HepG2 (cell line): ENCODE results near the gene NOA1. TPM values are rescaled to one million over a fixed set of nuclear protein-coding genes. Genes with fewer than 3 reads are reported as not detected.

Experiments
- CENPT ChIP-seq: sonication (generic); formaldehyde crosslinking; IDR thresholded peaks from 2 replicates; pipeline ENCODE4 v1.8.0; 2022; ENCODE audit warnings: low read depth, mild to moderate bottlenecking, moderate library complexity, missing genetic modification reagents
- CHCHD3 ChIP-seq: sonication (generic); formaldehyde crosslinking; IDR thresholded peaks from 2 replicates; pipeline ENCODE4 v1.8.0; 2022; ENCODE audit warnings: mild to moderate bottlenecking, missing genetic modification reagents, moderate library complexity
- EP300 ChIP-seq, 3 experiments: sonication (generic) in 1 of 3; formaldehyde crosslinking in 1 of 3; IDR thresholded peaks; 2 replicates each; pipeline versions ENCODE4 v1.5.1 to v1.6.1; 2011 to 2020; ENCODE audit warnings: low read depth in 2 of 3, low read length in 2 of 3, borderline replicate concordance in 1 of 3, improper control_type of control experiment in 1 of 3, mild to moderate bottlenecking in 1 of 3, missing genetic modification reagents in 1 of 3, moderate library complexity in 1 of 3
- FOSL1 ChIP-seq: sonication (generic); formaldehyde crosslinking; IDR thresholded peaks from 2 replicates; pipeline ENCODE4 v1.9.0; 2021; ENCODE audit warnings: missing genetic modification reagents, borderline replicate concordance
- GPN1 ChIP-seq: sonication (generic); formaldehyde crosslinking; IDR thresholded peaks from 2 replicates; pipeline ENCODE4 v1.5.1; 2020; ENCODE audit warnings: missing genetic modification reagents, borderline replicate concordance
- HBP1 ChIP-seq: IDR thresholded peaks from 2 replicates; pipeline ENCODE4 v1.6.1; 2016; ENCODE audit warnings: low read depth, control low read depth
- LCORL ChIP-seq, 2 experiments: fragments of 450-650 bp in 1 of 2; sonication (generic) in 1 of 2; formaldehyde crosslinking in 1 of 2; IDR thresholded peaks; 2 replicates each; pipeline versions ENCODE4 v1.5.0 to v1.6.1; 2017 to 2020; ENCODE audit warnings: antibody characterized with exemption in 1 of 2, missing genetic modification reagents in 1 of 2
- MED1 ChIP-seq: sonication (generic); formaldehyde crosslinking; IDR thresholded peaks from 2 replicates; pipeline ENCODE4 v1.4.0; 2020; ENCODE audit warnings: missing genetic modification reagents
- MXI1 ChIP-seq: IDR thresholded peaks from 3 replicates; pipeline ENCODE4 v1.6.1; 2012; ENCODE audit warnings: low read depth, low read length, inconsistent platforms, borderline replicate concordance
- NFYB ChIP-seq: sonication (generic); formaldehyde crosslinking; IDR thresholded peaks from 2 replicates; pipeline ENCODE4 v1.4.0; 2020; ENCODE audit warnings: missing genetic modification reagents
- SAFB2 ChIP-seq: sonication (generic); formaldehyde crosslinking; IDR thresholded peaks from 2 replicates; pipeline ENCODE4 v1.5.1; 2020; ENCODE audit warnings: missing genetic modification reagents, low read depth, mild to moderate bottlenecking, borderline replicate concordance
- TCF7 ChIP-seq: sonication (generic); IDR thresholded peaks from 2 replicates; pipeline ENCODE4 v1.6.1; 2016; ENCODE audit warnings: antibody characterized with exemption, low read depth
- THAP11 ChIP-seq: IDR thresholded peaks from 2 replicates; pipeline ENCODE4 v1.6.1; 2016; ENCODE audit warnings: missing biosample characterization, missing genetic modification reagents
- U2AF1 ChIP-seq: fragments of 200-400 bp; formaldehyde crosslinking; optimal IDR thresholded peaks from 2 replicates; pipeline ENCODE3; 2017; ENCODE audit warnings: mild to moderate bottlenecking, low read depth, low read length
- WIZ ChIP-seq: sonication (generic); formaldehyde crosslinking; IDR thresholded peaks from 2 replicates; pipeline ENCODE4 v1.5.1; 2020; ENCODE audit warnings: mild to moderate bottlenecking, missing genetic modification reagents
- ZIK1 ChIP-seq: sonication (generic); formaldehyde crosslinking; IDR thresholded peaks from 2 replicates; pipeline ENCODE4 v1.5.0; 2020; ENCODE audit warnings: mild to moderate bottlenecking, low read depth, missing genetic modification reagents, borderline replicate concordance
- ZNF12 ChIP-seq: sonication (generic); formaldehyde crosslinking; IDR thresholded peaks from 2 replicates; pipeline ENCODE4 v1.5.0; 2020; ENCODE audit warnings: missing genetic modification reagents
- ZNF33B ChIP-seq: sonication (generic); formaldehyde crosslinking; IDR thresholded peaks from 2 replicates; pipeline ENCODE4 v1.5.1; 2020; ENCODE audit warnings: mild to moderate bottlenecking, missing genetic modification reagents
- ZNF496 ChIP-seq: sonication (generic); formaldehyde crosslinking; IDR thresholded peaks from 2 replicates; pipeline ENCODE4 v1.8.1; 2023; ENCODE audit warnings: mild to moderate bottlenecking, moderate library complexity, missing genetic modification reagents; ENCODE audit not compliant: insufficient replicate concordance
- ZNF512 ChIP-seq: sonication (generic); formaldehyde crosslinking; IDR thresholded peaks from 2 replicates; pipeline ENCODE4 v1.4.0; 2020; ENCODE audit warnings: mild to moderate bottlenecking, missing genetic modification reagents
- ZNF777 ChIP-seq: sonication (generic); formaldehyde crosslinking; IDR thresholded peaks from 2 replicates; pipeline ENCODE4 v1.4.0; 2020; ENCODE audit warnings: missing genetic modification reagents
- polyA plus RNA-seq, 8 experiments: library from polyadenylated mRNA; depleted of rRNA in 3 of 8; stranded (reverse) in 7 of 8; unstranded in 1 of 8; fragments of >200 nt; fragmentation: Illumina TruSeq in 4 of 8; extraction: Trizol in 4 of 8; gene quantifications; 2 replicates each; pipeline versions ENCODE4 v1.2.1 to v1.2.3, GENCODE V29; 2011 to 2016; ENCODE audit warnings: low read depth in 4 of 8, missing spikeins in 1 of 8, mixed read lengths in 1 of 8; ENCODE audit not compliant: insufficient read depth in 1 of 8
- total RNA-seq, 5 experiments: library from RNA; depleted of rRNA; stranded (reverse); fragments of >200 nt; fragmentation: Illumina TruSeq; extraction: Trizol; gene quantifications; 2 replicates each; pipeline ENCODE4 v1.2.3, GENCODE V29; 2016; ENCODE audit warnings: low read depth in 1 of 5
- TF ChIP-seq, protein P1 (sequence below): sonication (generic); formaldehyde crosslinking; IDR thresholded peaks from 2 replicates; pipeline ENCODE4 v1.4.0; 2020; ENCODE audit warnings: missing genetic modification reagents
- TF ChIP-seq, protein P2 (sequence below): sonication (generic); formaldehyde crosslinking; IDR thresholded peaks from 2 replicates; pipeline ENCODE4 v1.4.0; 2020; ENCODE audit warnings: low read depth, mild to moderate bottlenecking, missing genetic modification reagents
- TF ChIP-seq, protein P3 (sequence below): sonication (generic); formaldehyde crosslinking; IDR thresholded peaks from 2 replicates; pipeline ENCODE4 v1.4.0; 2020; ENCODE audit warnings: mild to moderate bottlenecking, missing genetic modification reagents

The NOA1 gene
- total and polyA plus RNA-seq, 2 of the 13 experiments (the other 11 are each of a cell fraction or from before 2014, with no cell fraction given), result 17.3 to 19.0 TPM

- TF ChIP-seq CENPT (CRISPR knock-in tag), result no peak
- TF ChIP-seq LCORL (IDR thresholded peaks at IDR 0.05), result no peak
- no peak; the same call in 1 of the 2 replicates for TF ChIP-seq LCORL (CRISPR knock-in tag; IDR thresholded peaks at IDR 0.05)
- peak; percentile 76 for TF ChIP-seq THAP11 (CRISPR knock-in tag)
- TF ChIP-seq HBP1, result no peak
- no peak for TF ChIP-seq EP300 (IDR thresholded peaks at IDR 0.05; ENCODE audit: low read depth in 2 of 2, low read length in 2 of 2)
- TF ChIP-seq EP300 (CRISPR knock-in tag; IDR thresholded peaks at IDR 0.05; ENCODE audit: borderline replicate concordance), result no peak
- TF ChIP-seq WIZ (CRISPR knock-in tag), result no peak
- peak; percentile 13; the same call in 1 of the 2 replicates for TF ChIP-seq MED1 (CRISPR knock-in tag)
- peak; percentile 93; the same call in 1 of the 2 replicates for TF ChIP-seq ZIK1 (CRISPR knock-in tag)
- TF ChIP-seq TCF7, result no peak
- no peak for TF ChIP-seq CHCHD3 (CRISPR knock-in tag)
- no peak for TF ChIP-seq ZNF12 (CRISPR knock-in tag)
- no peak for TF ChIP-seq ZNF496 (CRISPR knock-in tag)
- TF ChIP-seq, protein P1, sequence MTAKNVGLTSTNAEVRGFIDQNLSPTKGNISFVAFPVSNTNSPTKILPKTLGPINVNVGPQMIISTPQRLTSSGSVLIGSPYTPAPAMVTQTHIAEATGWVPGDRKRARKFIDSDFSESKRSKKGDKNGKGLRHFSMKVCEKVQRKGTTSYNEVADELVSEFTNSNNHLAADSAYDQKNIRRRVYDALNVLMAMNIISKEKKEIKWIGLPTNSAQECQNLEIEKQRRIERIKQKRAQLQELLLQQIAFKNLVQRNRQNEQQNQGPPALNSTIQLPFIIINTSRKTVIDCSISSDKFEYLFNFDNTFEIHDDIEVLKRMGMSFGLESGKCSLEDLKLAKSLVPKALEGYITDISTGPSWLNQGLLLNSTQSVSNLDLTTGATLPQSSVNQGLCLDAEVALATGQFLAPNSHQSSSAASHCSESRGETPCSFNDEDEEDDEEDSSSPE (CRISPR knock-in tag), result no peak; the same call in 1 of the 2 replicates
- peak; percentile 87; the same call in 1 of the 3 replicates for TF ChIP-seq MXI1
- TF ChIP-seq, protein P2, sequence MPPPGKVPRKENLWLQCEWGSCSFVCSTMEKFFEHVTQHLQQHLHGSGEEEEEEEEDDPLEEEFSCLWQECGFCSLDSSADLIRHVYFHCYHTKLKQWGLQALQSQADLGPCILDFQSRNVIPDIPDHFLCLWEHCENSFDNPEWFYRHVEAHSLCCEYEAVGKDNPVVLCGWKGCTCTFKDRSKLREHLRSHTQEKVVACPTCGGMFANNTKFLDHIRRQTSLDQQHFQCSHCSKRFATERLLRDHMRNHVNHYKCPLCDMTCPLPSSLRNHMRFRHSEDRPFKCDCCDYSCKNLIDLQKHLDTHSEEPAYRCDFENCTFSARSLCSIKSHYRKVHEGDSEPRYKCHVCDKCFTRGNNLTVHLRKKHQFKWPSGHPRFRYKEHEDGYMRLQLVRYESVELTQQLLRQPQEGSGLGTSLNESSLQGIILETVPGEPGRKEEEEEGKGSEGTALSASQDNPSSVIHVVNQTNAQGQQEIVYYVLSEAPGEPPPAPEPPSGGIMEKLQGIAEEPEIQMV (CRISPR knock-in tag), result no peak
- no peak for TF ChIP-seq ZNF777
- TF ChIP-seq GPN1 (CRISPR knock-in tag), result no peak
- TF ChIP-seq FOSL1 (CRISPR knock-in tag), result no peak
- TF ChIP-seq, protein P3, sequence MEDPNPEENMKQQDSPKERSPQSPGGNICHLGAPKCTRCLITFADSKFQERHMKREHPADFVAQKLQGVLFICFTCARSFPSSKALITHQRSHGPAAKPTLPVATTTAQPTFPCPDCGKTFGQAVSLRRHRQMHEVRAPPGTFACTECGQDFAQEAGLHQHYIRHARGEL (CRISPR knock-in tag), result no peak
- no peak for TF ChIP-seq ZNF512 (CRISPR knock-in tag)
- peak; percentile 17; the same call in 1 of the 2 replicates for TF ChIP-seq SAFB2 (CRISPR knock-in tag)
- TF ChIP-seq NFYB (CRISPR knock-in tag), result peak; percentile 67
- no peak for TF ChIP-seq U2AF1
- 0 out of 2 replicates have a peak, but pooled peaks have one; percentile 47 for TF ChIP-seq ZNF33B (CRISPR knock-in tag)
Measured at GRCh38 chr4:56977321-56978012, at the start of gene NOA1 (continued).
